Calu3 (cell line): ENCODE results near the gene TMEM232. TPM values are rescaled to one million over a fixed set of nuclear protein-coding genes. Genes with fewer than 3 reads are reported as not detected.
A peak's percentile ranks its signal among the peaks of the same experiment; 100 is the strongest.

Experiments
- BruUV-seq: library from RNA; stranded (reverse); fragments of 400-500 nt; replicated peaks from 2 replicates; lab custom pipeline; 2021; lab: Mats Ljungman, UMichigan
- CTCF ChIA-PET: fragments of 300-600 bp; sonication (Branson Sonifier 250); formaldehyde crosslinking; loops from one replicate; lab custom pipeline; 2022; ENCODE audit warnings: antibody characterized with exemption; lab: Charles Lee
- DNase-seq: peaks from one replicate; pipeline ENCODE4 v3.0.0; 2022
- H3K27ac Mint-ChIP-seq: one replicate; pipeline ENCODE4 v1.8.0; 2022; ENCODE audit warnings: mixed read lengths; ENCODE audit not compliant: unreplicated experiment
- H3K27me3 Mint-ChIP-seq: one replicate; pipeline ENCODE4 v1.8.0; 2022; ENCODE audit warnings: mixed read lengths; ENCODE audit not compliant: unreplicated experiment
- H3K36me3 Mint-ChIP-seq: one replicate; pipeline ENCODE4 v1.8.0; 2022; ENCODE audit warnings: mild to moderate bottlenecking, moderate library complexity, mixed read lengths; ENCODE audit not compliant: insufficient read depth, unreplicated experiment
- H3K4me1 Mint-ChIP-seq: one replicate; pipeline ENCODE4 v1.8.0; 2022; ENCODE audit warnings: mild to moderate bottlenecking, low read depth, mixed read lengths; ENCODE audit not compliant: unreplicated experiment
- H3K4me3 Mint-ChIP-seq: one replicate; pipeline ENCODE4 v1.8.0; 2022; ENCODE audit warnings: mild to moderate bottlenecking, low read depth, moderate library complexity, mixed read lengths; ENCODE audit not compliant: unreplicated experiment
- H3K9me3 Mint-ChIP-seq: one replicate; pipeline ENCODE4 v1.8.0; 2022; ENCODE audit warnings: low read depth, mixed read lengths; ENCODE audit not compliant: unreplicated experiment
- CTCF ChIP-seq: fragments of 200-600 bp; IDR thresholded peaks from one replicate; pipeline ENCODE4 v1.8.0; 2022; ENCODE audit warnings: antibody characterized with exemption; ENCODE audit not compliant: unreplicated experiment
- intact Hi-C: fragments of 100-400 bp; cut with micrococcal nuclease; formaldehyde crosslinking; loops from one replicate; pipeline ENCODE4 v1.10.0; 2022; ENCODE audit not compliant: unreplicated experiment
- total RNA-seq: library from RNA; stranded (reverse); gene quantifications from 2 replicates; pipeline ENCODE4 v1.2.3, GENCODE V29; 2022

Gene TMEM232
- total RNA-seq, 1 experiment from 2014 or later = 1.6 TPM

DNA sequence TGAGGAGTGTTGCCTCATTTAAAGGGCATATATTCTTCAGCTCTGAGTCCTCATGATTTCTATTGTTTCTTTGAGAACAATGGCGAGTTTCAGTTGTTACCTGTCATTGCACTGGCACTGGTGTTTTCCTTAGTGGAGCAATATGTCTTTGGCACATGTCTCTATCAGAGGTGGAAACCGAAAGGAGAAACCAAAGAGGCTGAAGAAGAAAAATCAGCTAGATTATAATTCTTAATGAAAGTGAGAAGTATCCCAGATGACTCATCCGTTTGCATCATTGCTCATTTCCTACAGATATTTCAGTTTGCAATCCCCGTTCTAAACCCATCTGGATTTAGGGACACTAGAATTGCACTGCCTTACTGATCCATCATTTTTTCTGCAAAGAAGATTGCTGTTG lies 324.6 kb downstream of the TMEM232 start:
- intact Hi-C loops = no loop called here
- Mint-ChIP-seq H3K27me3 (no peaks in the 10 kb centered on the region), H3K27ac (no peak overlapping the region), H3K36me3 (no peaks in the 10 kb centered on the region), H3K4me1 (peaks cover 8% of the 10 kb centered on the region), H3K9me3 (no peaks in the 10 kb centered on the region), H3K4me3 (no peak overlapping the region)
- CTCF ChIA-PET = no interaction called here
- no peak for TF ChIP-seq CTCF
- DNase-seq = no peak
- BruUV-seq = no TSS peak

- intact Hi-C loops = no loop called here
- H3K9me3 Mint-ChIP-seq = peaks cover 3% of the 10 kb centered on the region
- no peak overlapping the region for H3K27ac Mint-ChIP-seq
- CTCF ChIA-PET = no interaction called here
- H3K4me1 Mint-ChIP-seq = peaks cover 8% of the 10 kb centered on the region
- no peaks in the 10 kb centered on the region for H3K27me3 Mint-ChIP-seq
- DNase-seq = no peak
- TF ChIP-seq CTCF = no peak
- no peaks in the 10 kb centered on the region for H3K36me3 Mint-ChIP-seq
- no TSS peak for BruUV-seq
- no peak overlapping the region for H3K4me3 Mint-ChIP-seq
Measured at GRCh38 chr5:110398951-110399350, 327.5 kb downstream of the TMEM232 start.

DNA sequence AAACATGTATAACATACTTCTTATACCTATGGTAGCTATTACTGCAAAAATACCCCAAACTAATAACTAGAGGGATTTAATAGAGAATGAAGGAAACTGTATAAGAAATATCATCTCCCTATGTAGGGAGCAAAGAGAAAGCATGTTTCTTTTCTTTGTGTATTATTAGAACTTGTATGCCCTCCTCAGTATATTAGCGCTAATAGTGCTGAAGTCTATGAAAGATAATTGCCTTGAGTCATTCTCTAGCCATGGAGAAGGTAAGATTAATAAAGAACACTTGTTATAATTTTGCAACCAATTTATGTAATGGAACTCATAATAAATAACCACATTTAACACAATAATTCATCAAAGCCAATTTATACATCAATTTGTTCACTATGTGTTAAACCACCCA lies 329.2 kb downstream of the TMEM232 start:
- Mint-ChIP-seq H3K4me1 (peaks cover 8% of the 10 kb centered on the region), H3K36me3 (no peaks in the 10 kb centered on the region)
- DNase-seq = no peak

GRCh38 chr5:110386782-110387181 lies 339.7 kb downstream of the TMEM232 start:
- no peak for TF ChIP-seq CTCF
- Mint-ChIP-seq H3K4me1 (peaks cover 9% of the 10 kb centered on the region), H3K27ac (no peak overlapping the region), H3K9me3 (peaks cover 7% of the 10 kb centered on the region), H3K4me3 (no peak overlapping the region), H3K36me3 (no peaks in the 10 kb centered on the region), H3K27me3 (no peaks in the 10 kb centered on the region)
- BruUV-seq = no TSS peak
- DNase-seq = peak; percentile 12
- intact Hi-C loops = no loop called here
- CTCF ChIA-PET = no interaction called here

More for the DNA sequence above, 329.2 kb downstream of the TMEM232 start:
- CTCF ChIA-PET = no interaction called here
- intact Hi-C loops = no loop called here
- Mint-ChIP-seq H3K27ac (no peak overlapping the region), H3K27me3 (no peaks in the 10 kb centered on the region), H3K9me3 (peaks cover 3% of the 10 kb centered on the region), H3K4me3 (no peak overlapping the region)
- no peak for TF ChIP-seq CTCF
- no TSS peak for BruUV-seq
